DMS53 (cell line): ENCODE data around the gene GJB2.

Experiments
- DNase-seq: peaks from one replicate; lab custom pipeline; 2025; lab: John Stamatoyannopoulos, UW

Gene GJB2

GRCh38 chr13:20192158-20192835 is 441 bp downstream of the GJB2 start:
- peak; percentile 69 for DNase-seq

GRCh38 chr13:20191311-20192157 is 1.2 kb downstream of the GJB2 start:
- peak; percentile 48 for DNase-seq

- DNase-seq = no peak
Observed at GRCh38 chr13:20190481-20191310, 2.0 kb downstream of the GJB2 start.

- DNase-seq = no peak
Observed at GRCh38 chr13:20190076-20190475, 2.7 kb downstream of the GJB2 start.

- DNase-seq = no peak
Observed at GRCh38 chr13:20188667-20189553, 3.8 kb downstream of the GJB2 start.

GRCh38 chr13:20186771-20187170 is 6.0 kb downstream of the GJB2 start:
- no peak for DNase-seq

- no peak for DNase-seq
Observed at GRCh38 chr13:20185366-20186056, 7.2 kb downstream of the GJB2 start.

GRCh38 chr13:20182231-20182846 is 10.4 kb downstream of the GJB2 start:
- DNase-seq = peak; percentile 88

- no peak for DNase-seq
Observed at GRCh38 chr13:20181188-20181587, 11.6 kb downstream of the GJB2 start.

GRCh38 chr13:20178156-20178555 is 14.6 kb downstream of the GJB2 start:
- DNase-seq = no peak

GRCh38 chr13:20177049-20177831 is 15.5 kb downstream of the GJB2 start:
- DNase-seq = no peak

- no peak for DNase-seq
Observed at GRCh38 chr13:20175907-20176652, 16.7 kb downstream of the GJB2 start.

- no peak for DNase-seq
Observed at GRCh38 chr13:20175406-20175794, 17.3 kb downstream of the GJB2 start.

GRCh38 chr13:20174656-20175405 is 17.9 kb downstream of the GJB2 start:
- peak; percentile 97 for DNase-seq

GRCh38 chr13:20173116-20173746 is 19.5 kb downstream of the GJB2 start:
- no peak for DNase-seq

GRCh38 chr13:20171364-20171763 is 21.4 kb downstream of the GJB2 start:
- DNase-seq = no peak

GRCh38 chr13:20170921-20171320 is 21.8 kb downstream of the GJB2 start:
- DNase-seq = no peak

GRCh38 chr13:20168396-20168795 is 24.3 kb downstream of the GJB2 start:
- no peak for DNase-seq
